Measurements from ENCODE around the gene CYP2E1.
"Not testable (repeated sequence)": the region's sequence is repeated elsewhere in the genome, so short reads cannot be mapped to it uniquely, and the experiment has no call there.

The CYP2E1 gene

GRCh38 chr10:133569801-133570200, 42.6 kb downstream of the CYP2E1 start:
- DNase-seq (ENCODE audit: low read depth in 3 of 3, low spot score in 1 of 3), result not testable (repeated sequence)

- not testable (repeated sequence) for DNase-seq (ENCODE audit: low read depth in 3 of 3, low spot score in 1 of 3)
Observed at GRCh38 chr10:133572055-133572454, 44.9 kb downstream of the CYP2E1 start.

GRCh38 chr10:133573460-133573859, 46.3 kb downstream of the CYP2E1 start:
- DNase-seq (ENCODE audit: low read depth in 3 of 3, low spot score in 1 of 3), result not testable (repeated sequence)

- not testable (repeated sequence) for DNase-seq (ENCODE audit: low read depth in 3 of 3, low spot score in 1 of 3)
Observed at GRCh38 chr10:133577037-133577436, 49.9 kb downstream of the CYP2E1 start.

All from stimulated activated CD4-positive, alpha-beta T cell treated with anti-CD3 and anti-CD28 coated beads, TNF-alpha, amount 100 ng/mL, for 1 hour (primary cell).